ENCODE data around the gene SPRTN.

SPRTN gene

GRCh38 chr1:231376875-231377549, 38.9 kb downstream of the SPRTN start:
- DNase-seq (ENCODE audit: low read depth in 2 of 2) = no peak

GRCh38 chr1:231381729-231382128, 43.6 kb downstream of the SPRTN start:
- no peak for DNase-seq (ENCODE audit: low read depth in 2 of 2)

GRCh38 chr1:231382426-231382825, 44.3 kb downstream of the SPRTN start:
- DNase-seq (ENCODE audit: low read depth in 2 of 2) = no peak

- DNase-seq (ENCODE audit: low read depth in 2 of 2) = no peak
Observed at GRCh38 chr1:231383159-231383860, 45.2 kb downstream of the SPRTN start.

- DNase-seq (ENCODE audit: low read depth in 2 of 2) = no peak
Observed at GRCh38 chr1:231384696-231385415, 46.8 kb downstream of the SPRTN start.

GRCh38 chr1:231385416-231385748, 47.3 kb downstream of the SPRTN start:
- DNase-seq (ENCODE audit: low read depth in 2 of 2) = no peak

GRCh38 chr1:231386466-231386865, 48.4 kb downstream of the SPRTN start:
- DNase-seq (ENCODE audit: low read depth in 2 of 2) = no peak

- no peak for DNase-seq (ENCODE audit: low read depth in 2 of 2)
Observed at GRCh38 chr1:231387770-231388669, 49.9 kb downstream of the SPRTN start.

- DNase-seq (ENCODE audit: low read depth in 2 of 2) = no peak
Observed at GRCh38 chr1:231390071-231390470, 52.0 kb downstream of the SPRTN start.

- no peak for DNase-seq (ENCODE audit: low read depth in 2 of 2)
Observed at GRCh38 chr1:231392389-231393131, 54.5 kb downstream of the SPRTN start.

- DNase-seq (ENCODE audit: low read depth in 2 of 2) = no peak
Observed at GRCh38 chr1:231393668-231394067, 55.6 kb downstream of the SPRTN start.

GRCh38 chr1:231395076-231395997, 57.2 kb downstream of the SPRTN start:
- no peak for DNase-seq (ENCODE audit: low read depth in 2 of 2)

- no peak for DNase-seq (ENCODE audit: low read depth in 2 of 2)
Observed at GRCh38 chr1:231395998-231396390, 57.9 kb downstream of the SPRTN start.

GRCh38 chr1:231396643-231397042, 58.5 kb downstream of the SPRTN start:
- DNase-seq (ENCODE audit: low read depth in 2 of 2) = no peak

GRCh38 chr1:231397886-231398671, 60.0 kb downstream of the SPRTN start:
- DNase-seq (ENCODE audit: low read depth in 2 of 2) = no peak

GRCh38 chr1:231401478-231401877, 63.4 kb downstream of the SPRTN start:
- no peak for DNase-seq (ENCODE audit: low read depth in 2 of 2)

GRCh38 chr1:231404318-231404717, 66.2 kb downstream of the SPRTN start:
- no peak for DNase-seq (ENCODE audit: low read depth in 2 of 2)
